HepG2 (cell line): ENCODE results near the gene TUT7. TPM values are rescaled to one million over a fixed set of nuclear protein-coding genes. Genes with fewer than 3 reads are reported as not detected.

Experiments
- ATAC-seq: fragments of 200-7000 bp; cut with Tn5 transposase; 3 replicates; pipeline ENCODE4 v1.9.1; 2020; ENCODE audit warnings: mild to moderate bottlenecking, moderate library complexity
- BruUV-seq: library from RNA; stranded (reverse); fragments of 400-500 nt; replicated peaks from 2 replicates; lab custom pipeline; 2021; lab: Mats Ljungman, UMichigan
- CTCF ChIA-PET: fragments of 300-600 bp; formaldehyde crosslinking; extraction: SDS; loops from one replicate; lab custom pipeline; 2021; ENCODE audit warnings: low total read pairs, inconsistent platforms, low intra/inter-chr PET ratio; lab: Yijun Ruan, JAX
- POLR2A ChIA-PET: fragments of 350-600 bp; sonication (Branson Sonifier 250); formaldehyde crosslinking; loops from one replicate; lab custom pipeline; 2020; ENCODE audit warnings: antibody characterized with exemption, inconsistent platforms; lab: Yijun Ruan, JAX
- DNase-seq: peaks from one replicate; pipeline ENCODE4 v3.0.0-alpha.2; 2015; ENCODE audit warnings: low spot score
- FAIRE-seq: peaks from 3 replicates; lab custom pipeline; 2011; peaks lifted over from hg19 to GRCh38; lab: Jason Lieb, UNC
- H2AFZ ChIP-seq: one replicate; pipeline ENCODE4 v1.6.1; 2011; ENCODE audit warnings: low read length, inconsistent platforms
- H3K27ac ChIP-seq: fragments of 300-600 bp; 3 replicates; pipeline ENCODE4 v1.8.0; 2011; ENCODE audit warnings: mixed run types, mild to moderate bottlenecking, mixed read lengths, low read length, inconsistent platforms; ENCODE audit not compliant: insufficient read depth; ENCODE audit errors: extremely low read length
- H3K27me3 ChIP-seq, 2 experiments: fragments of 200-600 bp in 1 of 2; 2 replicates in 1 of 2; 3 replicates in 1 of 2; pipeline versions ENCODE4 v1.6.0 to v1.8.0; 2011; ENCODE audit warnings: low read length in 2 of 2, mild to moderate bottlenecking in 2 of 2, moderate library complexity in 2 of 2, inconsistent platforms in 1 of 2; ENCODE audit not compliant: insufficient read depth in 2 of 2, control insufficient read depth in 1 of 2
- H3K36me3 ChIP-seq, 2 experiments: fragments of 200-600 bp in 1 of 2; replicated peaks in 1 of 2; 2 replicates in 1 of 2; 3 replicates in 1 of 2; pipeline versions ENCODE4 v1.5.1 to v1.8.0; 2011; ENCODE audit warnings: low read length in 2 of 2, inconsistent platforms in 1 of 2; ENCODE audit not compliant: insufficient read depth in 2 of 2, control insufficient read depth in 1 of 2
- H3K4me1 ChIP-seq: 2 replicates; pipeline ENCODE4 v1.5.1; 2012; ENCODE audit warnings: low read length, inconsistent platforms; ENCODE audit not compliant: insufficient read depth
- H3K4me2 ChIP-seq: 2 replicates; pipeline ENCODE4 v1.6.0; 2011; ENCODE audit warnings: low read depth, low read length, inconsistent platforms
- H3K4me3 ChIP-seq, 3 experiments: fragments of 200-600 bp in 1 of 3; sonication (generic), shearing (Covaris generic) in 1 of 3; replicated peaks in 1 of 3; 2 replicates each; pipeline ENCODE4 v1.5.1; 2011 to 2016; ENCODE audit warnings: low read length in 3 of 3, inconsistent platforms in 2 of 3, low read depth in 2 of 3, mild to moderate bottlenecking in 2 of 3, control low read depth in 1 of 3, mixed read lengths in 1 of 3; ENCODE audit not compliant: insufficient read depth in 1 of 3
- H3K79me2 ChIP-seq: one replicate; pipeline ENCODE4 v1.6.1; 2011; ENCODE audit warnings: low read length, inconsistent platforms; ENCODE audit not compliant: insufficient read depth
- H3K9ac ChIP-seq: 2 replicates; pipeline ENCODE4 v1.6.0; 2011; ENCODE audit warnings: mild to moderate bottlenecking, low read depth, low read length, inconsistent platforms; ENCODE audit not compliant: insufficient read depth
- H3K9me3 ChIP-seq: 2 replicates; pipeline ENCODE4 v1.5.1; 2012; ENCODE audit warnings: mild to moderate bottlenecking, low read length
- H4K20me1 ChIP-seq: 2 replicates; pipeline ENCODE4 v1.6.0; 2011; ENCODE audit warnings: inconsistent platforms, mild to moderate bottlenecking, low read length, moderate library complexity; ENCODE audit not compliant: insufficient read depth
- CBX1 ChIP-seq: IDR thresholded peaks from one replicate; pipeline ENCODE4 v1.6.1; 2016; ENCODE audit warnings: antibody characterized with exemption, low read depth
- GATA4 ChIP-seq: sonication (generic); IDR thresholded peaks from 2 replicates; pipeline ENCODE4 v1.6.1; 2016; ENCODE audit warnings: antibody characterized with exemption, low read depth, borderline replicate concordance
- MEIS2 ChIP-seq: sonication (generic); formaldehyde crosslinking; IDR thresholded peaks from 2 replicates; pipeline ENCODE4 v1.9.0; 2021; ENCODE audit warnings: mild to moderate bottlenecking, missing genetic modification reagents
- SIN3B ChIP-seq: fragments of 150-350 bp; IDR thresholded peaks from 2 replicates; pipeline ENCODE4 v1.6.1; 2014; ENCODE audit warnings: low read length
- SIX4 ChIP-seq: sonication (generic); formaldehyde crosslinking; IDR thresholded peaks from 2 replicates; pipeline ENCODE4 v1.4.0; 2020; ENCODE audit warnings: missing genetic modification reagents
- STAG1 ChIP-seq: sonication (generic); formaldehyde crosslinking; IDR thresholded peaks from 2 replicates; pipeline ENCODE4 v1.4.0; 2020; ENCODE audit warnings: missing genetic modification reagents
- ZNF674 ChIP-seq: sonication (generic); formaldehyde crosslinking; IDR thresholded peaks from 2 replicates; pipeline ENCODE4 v1.5.0; 2020; ENCODE audit warnings: low read depth, mild to moderate bottlenecking, missing genetic modification reagents
- ZNF75D ChIP-seq: sonication (generic); formaldehyde crosslinking; IDR thresholded peaks from 2 replicates; pipeline ENCODE4 v1.8.1; 2023; ENCODE audit warnings: missing genetic modification reagents, mild to moderate bottlenecking, borderline replicate concordance
- ZNF770 ChIP-seq: sonication (generic); formaldehyde crosslinking; IDR thresholded peaks from 2 replicates; pipeline ENCODE4 v1.5.0; 2020; ENCODE audit warnings: mild to moderate bottlenecking, missing genetic modification reagents
- ZNF780A ChIP-seq: sonication (generic); formaldehyde crosslinking; IDR thresholded peaks from 2 replicates; pipeline ENCODE4 v1.8.0; 2022; ENCODE audit warnings: mild to moderate bottlenecking, missing genetic modification reagents, moderate library complexity
- WGBS: methylation state at CpG from one replicate; pipeline ENCODE4 v1.1.6; 2017; ENCODE audit warnings: low lambda C conversion rate; 5-methylcytosine and 5-hydroxymethylcytosine counted together
- in situ Hi-C: cut with HindIII; loops from 2 replicates; pipeline ENCODE4 v1.10.0; 2017; ENCODE audit warnings: low pct_unique_long_range_greater_than_20kb; ENCODE audit not compliant: extremely low pct_ligation_motif_present
- intact Hi-C: fragments of 100-400 bp; cut with micrococcal nuclease; formaldehyde crosslinking; loops from one replicate; pipeline ENCODE4 v1.10.0; 2022; ENCODE audit not compliant: unreplicated experiment
- polyA plus RNA-seq, 8 experiments: library from polyadenylated mRNA; depleted of rRNA in 3 of 8; stranded (reverse) in 7 of 8; unstranded in 1 of 8; fragments of >200 nt; fragmentation: Illumina TruSeq in 4 of 8; extraction: Trizol in 4 of 8; gene quantifications; 2 replicates each; pipeline versions ENCODE4 v1.2.1 to v1.2.3, GENCODE V29; 2011 to 2016; ENCODE audit warnings: low read depth in 4 of 8, missing spikeins in 1 of 8, mixed read lengths in 1 of 8; ENCODE audit not compliant: insufficient read depth in 1 of 8
- total RNA-seq, 5 experiments: library from RNA; depleted of rRNA; stranded (reverse); fragments of >200 nt; fragmentation: Illumina TruSeq; extraction: Trizol; gene quantifications; 2 replicates each; pipeline ENCODE4 v1.2.3, GENCODE V29; 2016; ENCODE audit warnings: low read depth in 1 of 5

TUT7 gene
- total and polyA plus RNA-seq, 2 of the 13 experiments (the other 11 are each of a cell fraction or from before 2014, with no cell fraction given), result 12.0 to 19.4 TPM

GRCh38 chr9:86259557-86259956 is 94.7 kb downstream of the TUT7 start, which contains the start of gene C9orf153:
Gene C9orf153, minus strand, starts transcription at chr9:86259657. Its CDS starts 30,054 bp downstream, at chr9:86229603.
- Histone ChIP-seq H3K4me1 (no peaks in the 10 kb centered on the region), H3K9me3 (no peaks in the 10 kb centered on the region), H3K9ac (no peak within 1 kb of the TSS), H3K4me3 (no peak within 1 kb of the TSS), H2AFZ (no peak within 1 kb of the TSS), H3K27me3 (no peaks in the 10 kb centered on the region), H3K27ac (no peak within 1 kb of the TSS), H4K20me1 (no peaks in the 10 kb centered on the region), H3K4me2 (no peak within 1 kb of the TSS), H3K36me3 (peaks cover 10 to 16% of the 10 kb centered on the region in 2 experiments), H3K79me2 (no peaks in the 10 kb centered on the region)
- DNase-seq (no peak), FAIRE-seq (no peak), ATAC-seq (peak; percentile 33)
- 93% methylated on average over 8 of the region's 8 CpGs for WGBS
- ChIA-PET POLR2A (no interaction called here), CTCF (no interaction called here)
- TF ChIP-seq MEIS2, result no peak
- TF ChIP-seq ZNF674 (CRISPR knock-in tag), result no peak
- no peak for TF ChIP-seq ZNF75D (CRISPR knock-in tag)
- TF ChIP-seq GATA4, result no peak
- TF ChIP-seq CBX1, result no peak
- no peak for TF ChIP-seq STAG1
- TF ChIP-seq ZNF770 (CRISPR knock-in tag), result no peak
- TF ChIP-seq SIN3B, result no peak
- TF ChIP-seq ZNF780A (CRISPR knock-in tag), result no peak
- TF ChIP-seq SIX4, result no peak
- BruUV-seq, result no TSS peak
- intact Hi-C loops (no loop called here), in situ Hi-C loops (no loop called here)
